ENCODE results near the gene NPR3.

NPR3 gene

DNA sequence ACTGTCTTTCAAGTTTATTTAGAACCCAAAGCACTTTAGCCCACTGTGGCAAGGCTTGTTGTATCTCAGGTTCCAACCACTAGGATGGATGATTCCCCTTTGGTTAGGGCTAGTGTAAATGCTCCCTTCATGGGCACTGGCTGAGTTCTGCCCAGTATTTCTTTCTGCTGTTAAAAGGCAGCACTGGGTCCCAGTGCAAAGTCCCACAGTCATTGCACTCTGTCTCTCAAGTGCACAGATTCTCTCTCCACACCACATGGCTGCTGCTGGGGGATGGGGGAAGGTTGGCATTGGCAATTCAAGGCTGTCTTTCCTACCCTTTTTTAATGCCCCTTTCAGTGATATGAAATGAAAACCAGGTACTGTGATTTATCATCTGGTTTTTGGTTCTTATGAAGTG, 7.2 kb upstream of the NPR3 start:
- TF ChIP-seq FOXM1 (IDR thresholded peaks at IDR 0.05; ENCODE audit: borderline replicate concordance, low read depth), result no peak
- no peak for TF ChIP-seq NFIC (IDR thresholded peaks at IDR 0.05)
- TF ChIP-seq EP300 (IDR thresholded peaks at IDR 0.05; ENCODE audit: borderline replicate concordance), result no peak

DNA sequence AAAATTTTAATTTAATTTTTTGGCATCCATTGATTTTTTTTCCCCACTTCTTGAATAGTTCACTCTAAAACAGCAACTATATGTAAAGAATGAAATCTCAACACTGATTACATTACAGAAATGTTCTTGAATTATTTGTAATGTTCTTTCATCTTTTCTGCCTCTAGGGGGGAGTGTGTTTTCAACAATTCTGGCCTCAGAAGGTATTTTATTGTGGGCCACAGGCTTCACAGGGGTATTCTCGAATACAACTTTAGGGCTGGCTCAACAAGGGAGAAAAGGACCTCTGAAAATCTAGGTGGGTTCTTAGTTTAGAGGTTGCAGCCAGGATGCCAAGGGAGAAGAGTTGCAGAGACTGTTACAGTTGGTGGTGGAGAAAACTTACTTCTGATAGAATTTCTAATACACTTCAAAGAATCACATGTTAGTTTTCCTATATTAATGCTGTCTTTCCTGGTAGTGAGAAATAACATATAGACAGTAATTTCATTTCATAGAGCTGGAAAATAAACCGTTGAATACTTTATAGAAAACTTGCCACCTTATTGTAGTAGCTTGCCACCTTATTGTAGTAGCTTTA, 3.6 kb upstream of the NPR3 start:
- peak; percentile 79 for TF ChIP-seq RAD21 (IDR thresholded peaks at IDR 0.05; ENCODE audit: low read depth)
- TF ChIP-seq EP300 (IDR thresholded peaks at IDR 0.05; ENCODE audit: borderline replicate concordance), result no peak

DNA sequence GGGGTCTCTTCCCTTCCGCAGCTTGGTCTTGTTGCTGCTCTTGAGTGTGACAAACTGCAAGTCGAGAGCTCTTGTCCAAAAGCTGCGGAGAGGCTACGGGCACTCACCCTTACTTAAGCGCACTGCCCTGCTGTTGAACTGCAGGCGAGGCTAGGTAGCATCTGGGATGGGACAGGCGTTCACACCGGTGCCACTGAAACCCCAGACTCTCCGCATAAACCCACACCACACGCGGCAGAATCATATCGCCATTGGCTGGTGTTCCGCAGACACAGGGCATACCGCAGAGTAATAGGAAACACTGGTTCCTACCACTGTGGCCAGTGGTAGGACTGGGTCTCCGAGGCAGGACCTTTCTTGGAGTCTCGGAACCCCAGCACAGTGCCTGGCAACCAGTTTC, 2.2 kb upstream of the NPR3 start:
- no peak for TF ChIP-seq RAD21 (IDR thresholded peaks at IDR 0.05; ENCODE audit: low read depth)
- TF ChIP-seq TAF1 (IDR thresholded peaks at IDR 0.05; ENCODE audit: low read depth), result no peak
- TF ChIP-seq, protein P1, sequence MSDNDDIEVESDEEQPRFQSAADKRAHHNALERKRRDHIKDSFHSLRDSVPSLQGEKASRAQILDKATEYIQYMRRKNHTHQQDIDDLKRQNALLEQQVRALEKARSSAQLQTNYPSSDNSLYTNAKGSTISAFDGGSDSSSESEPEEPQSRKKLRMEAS (IDR thresholded peaks at IDR 0.05), result no peak
- no peak for TF ChIP-seq CEBPB (IDR thresholded peaks at IDR 0.05)
- no peak for TF ChIP-seq TEAD4 (IDR thresholded peaks at IDR 0.05)
- no peak for TF ChIP-seq ZBTB7A (IDR thresholded peaks at IDR 0.05; ENCODE audit: low read depth)
- TF ChIP-seq, protein P2, sequence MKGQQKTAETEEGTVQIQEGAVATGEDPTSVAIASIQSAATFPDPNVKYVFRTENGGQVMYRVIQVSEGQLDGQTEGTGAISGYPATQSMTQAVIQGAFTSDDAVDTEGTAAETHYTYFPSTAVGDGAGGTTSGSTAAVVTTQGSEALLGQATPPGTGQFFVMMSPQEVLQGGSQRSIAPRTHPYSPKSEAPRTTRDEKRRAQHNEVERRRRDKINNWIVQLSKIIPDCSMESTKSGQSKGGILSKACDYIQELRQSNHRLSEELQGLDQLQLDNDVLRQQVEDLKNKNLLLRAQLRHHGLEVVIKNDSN (IDR thresholded peaks at IDR 0.05), result no peak
- no peak for TF ChIP-seq NFIC (IDR thresholded peaks at IDR 0.05)
- TF ChIP-seq TCF12 (IDR thresholded peaks at IDR 0.05; ENCODE audit: low read depth), result no peak
- no peak for TF ChIP-seq EGR1 (IDR thresholded peaks at IDR 0.05)
- no peak for TF ChIP-seq CREB1 (IDR thresholded peaks at IDR 0.05; ENCODE audit: low read depth)
- TF ChIP-seq FOXM1 (IDR thresholded peaks at IDR 0.05; ENCODE audit: borderline replicate concordance, low read depth), result no peak
- TF ChIP-seq, protein P3, sequence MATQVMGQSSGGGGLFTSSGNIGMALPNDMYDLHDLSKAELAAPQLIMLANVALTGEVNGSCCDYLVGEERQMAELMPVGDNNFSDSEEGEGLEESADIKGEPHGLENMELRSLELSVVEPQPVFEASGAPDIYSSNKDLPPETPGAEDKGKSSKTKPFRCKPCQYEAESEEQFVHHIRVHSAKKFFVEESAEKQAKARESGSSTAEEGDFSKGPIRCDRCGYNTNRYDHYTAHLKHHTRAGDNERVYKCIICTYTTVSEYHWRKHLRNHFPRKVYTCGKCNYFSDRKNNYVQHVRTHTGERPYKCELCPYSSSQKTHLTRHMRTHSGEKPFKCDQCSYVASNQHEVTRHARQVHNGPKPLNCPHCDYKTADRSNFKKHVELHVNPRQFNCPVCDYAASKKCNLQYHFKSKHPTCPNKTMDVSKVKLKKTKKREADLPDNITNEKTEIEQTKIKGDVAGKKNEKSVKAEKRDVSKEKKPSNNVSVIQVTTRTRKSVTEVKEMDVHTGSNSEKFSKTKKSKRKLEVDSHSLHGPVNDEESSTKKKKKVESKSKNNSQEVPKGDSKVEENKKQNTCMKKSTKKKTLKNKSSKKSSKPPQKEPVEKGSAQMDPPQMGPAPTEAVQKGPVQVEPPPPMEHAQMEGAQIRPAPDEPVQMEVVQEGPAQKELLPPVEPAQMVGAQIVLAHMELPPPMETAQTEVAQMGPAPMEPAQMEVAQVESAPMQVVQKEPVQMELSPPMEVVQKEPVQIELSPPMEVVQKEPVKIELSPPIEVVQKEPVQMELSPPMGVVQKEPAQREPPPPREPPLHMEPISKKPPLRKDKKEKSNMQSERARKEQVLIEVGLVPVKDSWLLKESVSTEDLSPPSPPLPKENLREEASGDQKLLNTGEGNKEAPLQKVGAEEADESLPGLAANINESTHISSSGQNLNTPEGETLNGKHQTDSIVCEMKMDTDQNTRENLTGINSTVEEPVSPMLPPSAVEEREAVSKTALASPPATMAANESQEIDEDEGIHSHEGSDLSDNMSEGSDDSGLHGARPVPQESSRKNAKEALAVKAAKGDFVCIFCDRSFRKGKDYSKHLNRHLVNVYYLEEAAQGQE (IDR thresholded peaks at IDR 0.05; ENCODE audit: low read depth), result no peak
- no peak for TF ChIP-seq YY1 (IDR thresholded peaks at IDR 0.05; ENCODE audit: low read depth)
- TF ChIP-seq EP300 (IDR thresholded peaks at IDR 0.05; ENCODE audit: borderline replicate concordance), result no peak

DNA sequence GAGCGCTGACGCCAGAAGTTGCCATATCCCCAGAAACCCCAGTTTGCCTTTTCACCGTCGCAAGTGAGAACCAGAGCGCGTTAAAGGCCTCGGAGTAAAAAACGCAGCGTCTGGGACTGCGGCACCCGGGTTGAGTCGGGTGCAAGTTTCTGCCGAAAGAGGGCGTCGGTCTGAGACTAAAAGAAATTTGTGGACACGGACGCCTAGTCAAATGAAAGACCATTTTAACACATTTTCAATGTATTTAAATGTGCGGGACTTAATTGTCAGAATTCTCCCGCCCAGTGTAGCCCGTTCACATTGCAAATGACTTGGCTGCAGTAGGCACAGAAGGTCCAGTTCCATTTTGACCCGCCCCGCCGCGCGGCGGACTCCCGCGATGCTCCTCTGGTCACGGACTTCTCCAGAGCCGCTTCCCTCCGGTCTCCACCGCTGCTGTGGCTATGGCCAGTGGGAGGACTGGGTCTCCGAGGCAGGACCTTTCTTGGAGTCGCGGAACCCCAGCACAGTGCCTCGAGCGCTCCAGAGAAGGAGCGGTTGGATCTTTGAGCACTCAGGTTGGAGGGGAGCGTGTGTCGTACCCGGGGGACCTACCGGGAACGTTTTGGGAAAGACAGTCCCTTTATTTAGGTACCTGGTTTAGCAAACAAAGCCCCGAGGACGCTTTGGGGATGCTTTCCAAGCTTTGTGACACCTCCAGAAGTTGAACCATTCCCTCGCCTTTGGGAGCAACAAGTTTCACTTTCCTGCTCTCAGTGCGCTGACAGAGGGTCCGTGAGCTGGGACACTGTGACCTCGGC, 1.2 kb upstream of the NPR3 start:
- TF ChIP-seq, protein P1 (IDR thresholded peaks at IDR 0.05), result peak; percentile 26; the same call in 1 of the 2 replicates
- TF ChIP-seq RAD21 (IDR thresholded peaks at IDR 0.05; ENCODE audit: low read depth) (peak; percentile 56), YY1 (IDR thresholded peaks at IDR 0.05; ENCODE audit: low read depth) (0 out of 2 replicates have a peak, but pooled peaks have one; percentile 20)
- TF ChIP-seq, protein P2 (IDR thresholded peaks at IDR 0.05), result no peak

DNA sequence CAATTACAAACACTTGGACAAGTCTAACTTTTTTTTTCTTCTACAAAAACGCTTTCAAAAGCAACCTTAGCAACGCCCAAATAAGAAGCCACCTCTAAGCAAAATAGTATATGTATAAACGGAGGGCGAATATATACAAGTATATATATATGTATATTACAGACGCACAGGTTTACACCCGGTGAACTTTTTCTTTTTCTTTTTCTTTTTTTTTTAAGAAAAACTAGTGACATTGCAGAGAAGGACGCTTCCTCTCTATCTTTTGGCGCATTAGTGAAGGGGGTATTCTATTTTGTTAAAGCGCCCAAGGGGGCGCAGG, 200 bp downstream of the NPR3 start:
- TF ChIP-seq TAF1 (IDR thresholded peaks at IDR 0.05; ENCODE audit: low read depth), result no peak
- no peak for TF ChIP-seq CEBPB (IDR thresholded peaks at IDR 0.05)
- TF ChIP-seq TEAD4 (IDR thresholded peaks at IDR 0.05), result no peak
- TF ChIP-seq EGR1 (IDR thresholded peaks at IDR 0.05), result no peak
- TF ChIP-seq ZBTB7A (IDR thresholded peaks at IDR 0.05; ENCODE audit: low read depth), result no peak
- TF ChIP-seq, protein P1 (IDR thresholded peaks at IDR 0.05), result no peak
- TF ChIP-seq EP300 (IDR thresholded peaks at IDR 0.05; ENCODE audit: borderline replicate concordance), result no peak
- TF ChIP-seq CREB1 (IDR thresholded peaks at IDR 0.05; ENCODE audit: low read depth), result no peak
- TF ChIP-seq, protein P2 (IDR thresholded peaks at IDR 0.05), result no peak
- TF ChIP-seq TCF12 (IDR thresholded peaks at IDR 0.05; ENCODE audit: low read depth), result no peak
- no peak for TF ChIP-seq FOXM1 (IDR thresholded peaks at IDR 0.05; ENCODE audit: borderline replicate concordance, low read depth)
- no peak for TF ChIP-seq NFIC (IDR thresholded peaks at IDR 0.05)
- TF ChIP-seq, protein P3 (IDR thresholded peaks at IDR 0.05; ENCODE audit: low read depth), result no peak
- no peak for TF ChIP-seq RAD21 (IDR thresholded peaks at IDR 0.05; ENCODE audit: low read depth)
- no peak for TF ChIP-seq YY1 (IDR thresholded peaks at IDR 0.05; ENCODE audit: low read depth)

Data from Ishikawa (cell line).